ENCODE measurements around the gene XPR1. TPM values are rescaled to one million over a fixed set of nuclear protein-coding genes. Genes with fewer than 3 reads are reported as not detected.

The XPR1 gene
- total RNA-seq, 4 donors from 2014 or later, result 6.8 to 23.1 (median 17.2) TPM

DNA sequence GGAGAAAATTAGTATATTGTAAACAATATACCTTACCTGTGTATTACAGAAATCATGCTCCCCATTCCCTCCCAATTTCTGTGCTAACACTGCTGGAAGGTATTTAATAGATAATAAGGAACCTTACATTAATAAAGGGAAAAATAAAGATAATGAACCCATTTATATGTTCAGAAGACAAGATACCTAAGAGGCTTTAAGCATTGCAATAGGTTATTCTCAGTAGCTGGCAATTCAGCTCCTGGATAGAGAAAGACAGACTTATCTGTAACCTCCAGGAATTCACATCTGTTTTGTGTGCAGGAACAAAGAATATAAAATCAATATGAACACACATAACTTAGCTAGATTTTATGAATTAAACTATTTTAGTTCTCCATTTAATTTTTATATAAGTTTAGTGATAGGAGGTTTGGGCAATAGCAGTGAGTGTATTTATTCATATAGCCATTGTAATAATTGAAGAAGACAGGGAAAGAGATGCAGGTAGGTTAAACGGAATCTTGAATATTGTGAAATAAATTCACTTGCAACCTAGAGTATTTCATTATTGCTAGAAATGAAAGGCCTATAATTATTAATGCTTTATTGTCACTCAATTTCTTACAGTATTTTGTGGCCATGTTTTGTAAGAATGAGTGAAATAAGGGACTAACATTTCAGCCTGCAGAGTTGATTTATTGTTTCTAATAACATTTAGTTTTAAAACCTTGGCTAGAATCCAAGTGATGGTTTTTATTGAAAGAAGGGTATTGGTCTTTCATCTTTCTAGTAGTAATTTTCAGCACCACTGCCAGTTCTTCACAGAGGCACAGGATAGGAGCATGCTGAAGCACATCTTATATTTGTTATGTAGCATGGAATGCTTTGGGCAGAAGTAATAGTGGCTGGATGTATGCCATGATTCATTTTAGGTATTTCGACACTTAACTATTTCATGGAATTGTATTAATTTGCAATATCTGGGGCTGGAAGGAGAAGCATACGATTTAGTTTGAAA lies 1.5 kb downstream of the XPR1 start:
- TF ChIP-seq, protein P1, sequence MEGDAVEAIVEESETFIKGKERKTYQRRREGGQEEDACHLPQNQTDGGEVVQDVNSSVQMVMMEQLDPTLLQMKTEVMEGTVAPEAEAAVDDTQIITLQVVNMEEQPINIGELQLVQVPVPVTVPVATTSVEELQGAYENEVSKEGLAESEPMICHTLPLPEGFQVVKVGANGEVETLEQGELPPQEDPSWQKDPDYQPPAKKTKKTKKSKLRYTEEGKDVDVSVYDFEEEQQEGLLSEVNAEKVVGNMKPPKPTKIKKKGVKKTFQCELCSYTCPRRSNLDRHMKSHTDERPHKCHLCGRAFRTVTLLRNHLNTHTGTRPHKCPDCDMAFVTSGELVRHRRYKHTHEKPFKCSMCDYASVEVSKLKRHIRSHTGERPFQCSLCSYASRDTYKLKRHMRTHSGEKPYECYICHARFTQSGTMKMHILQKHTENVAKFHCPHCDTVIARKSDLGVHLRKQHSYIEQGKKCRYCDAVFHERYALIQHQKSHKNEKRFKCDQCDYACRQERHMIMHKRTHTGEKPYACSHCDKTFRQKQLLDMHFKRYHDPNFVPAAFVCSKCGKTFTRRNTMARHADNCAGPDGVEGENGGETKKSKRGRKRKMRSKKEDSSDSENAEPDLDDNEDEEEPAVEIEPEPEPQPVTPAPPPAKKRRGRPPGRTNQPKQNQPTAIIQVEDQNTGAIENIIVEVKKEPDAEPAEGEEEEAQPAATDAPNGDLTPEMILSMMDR (IDR thresholded peaks at IDR 0.05), result no peak
- TF ChIP-seq POLR2A (IDR thresholded peaks at IDR 0.05), result no peak
- Histone ChIP-seq H3K9me3 (no peaks in the 10 kb centered on the region), H3K36me3 (no peaks in the 10 kb centered on the region), H3K27me3 (no peaks in the 10 kb centered on the region), H3K4me1 (peaks cover 0 to 53% (median 17%) of the 10 kb centered on the region in 3 donors), H3K27ac (peak overlapping the region in 3 of 4 donors; percentile 83 to 93 (median 91)), H3K4me3 (peak overlapping the region in 3 of 4 donors; percentile 71 to 86 (median 73))
- no peak for DNase-seq
- WGBS, 2 donors, result 22 to 30% methylated on average over 3 of the region's 3 CpGs
- intact Hi-C loops (cut with DNase I), result no loop called here

DNA sequence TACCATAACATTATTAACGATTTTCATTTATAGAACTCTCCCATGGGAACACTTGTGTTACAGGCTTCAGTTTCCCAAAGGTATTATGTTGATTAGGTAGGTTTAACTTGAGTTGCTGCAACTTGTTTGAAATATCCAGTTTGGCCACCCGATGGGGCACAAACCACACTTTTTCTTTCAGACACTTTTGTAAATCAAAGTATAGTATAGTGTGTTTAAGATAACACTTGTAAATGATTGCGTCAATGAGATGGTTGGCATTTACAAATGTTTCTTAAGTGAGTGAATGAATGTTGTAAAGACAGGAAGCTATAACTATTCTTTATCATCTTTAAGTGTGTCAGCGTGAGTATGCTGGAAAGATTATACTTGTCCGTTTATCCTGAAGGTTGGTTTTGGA lies 4.3 kb downstream of the XPR1 start:
- intact Hi-C loops (cut with DNase I), result no loop called here
- DNase-seq, result no peak
- no peak overlapping the region for H3K4me3 ChIP-seq
- H3K9me3 ChIP-seq, result no peaks in the 10 kb centered on the region
- WGBS, 2 donors, result 28 to 67% methylated on average over 5 of the region's 5 CpGs
- H3K4me1 ChIP-seq, result peaks cover 0 to 50% (median 16%) of the 10 kb centered on the region in 3 donors
- H3K27me3 ChIP-seq, result no peaks in the 10 kb centered on the region
- H3K27ac ChIP-seq, result peak overlapping the region in 1 of 4 donors; percentile 26
- no peaks in the 10 kb centered on the region for H3K36me3 ChIP-seq
- TF ChIP-seq, protein P1 (IDR thresholded peaks at IDR 0.05), result peak in 3 of 6 experiments; percentile 11 to 49 (median 24)
- TF ChIP-seq POLR2A (IDR thresholded peaks at IDR 0.05), result no peak

DNA sequence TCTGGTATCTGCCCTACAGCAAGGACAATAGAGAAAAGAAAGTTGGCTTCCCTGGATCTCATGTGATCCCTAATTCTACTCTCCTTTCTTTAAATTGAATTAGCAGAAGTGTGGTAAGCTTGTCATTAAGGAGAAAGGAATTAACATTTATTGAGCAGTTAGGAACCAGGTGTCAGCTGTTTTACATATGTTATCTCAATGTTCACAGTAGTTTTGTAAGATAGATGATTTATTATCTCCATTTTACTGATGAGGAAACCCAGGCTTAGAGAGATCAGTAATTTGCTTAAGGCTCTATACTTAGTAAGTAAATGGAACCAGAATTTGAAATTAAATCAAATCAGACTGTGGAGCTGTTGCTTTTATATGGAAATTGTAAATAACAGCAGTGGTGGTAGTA lies 8.0 kb downstream of the XPR1 start:
- H3K27ac ChIP-seq, result no peak overlapping the region
- H3K4me1 ChIP-seq, result peaks cover 0 to 26% (median 6%) of the 10 kb centered on the region in 3 donors
- no peak for DNase-seq
- no peaks in the 10 kb centered on the region for H3K36me3 ChIP-seq
- no peaks in the 10 kb centered on the region for H3K27me3 ChIP-seq
- no peaks in the 10 kb centered on the region for H3K9me3 ChIP-seq
- intact Hi-C loops (cut with DNase I), result loop anchor here (10.0 kb wide), 1 partner anchor 225 kb away; no protein-coding TSS in a partner anchor
- H3K4me3 ChIP-seq, result no peak overlapping the region
- TF ChIP-seq, protein P1 (IDR thresholded peaks at IDR 0.05), result no peak
- no peak for TF ChIP-seq POLR2A (IDR thresholded peaks at IDR 0.05)

DNA sequence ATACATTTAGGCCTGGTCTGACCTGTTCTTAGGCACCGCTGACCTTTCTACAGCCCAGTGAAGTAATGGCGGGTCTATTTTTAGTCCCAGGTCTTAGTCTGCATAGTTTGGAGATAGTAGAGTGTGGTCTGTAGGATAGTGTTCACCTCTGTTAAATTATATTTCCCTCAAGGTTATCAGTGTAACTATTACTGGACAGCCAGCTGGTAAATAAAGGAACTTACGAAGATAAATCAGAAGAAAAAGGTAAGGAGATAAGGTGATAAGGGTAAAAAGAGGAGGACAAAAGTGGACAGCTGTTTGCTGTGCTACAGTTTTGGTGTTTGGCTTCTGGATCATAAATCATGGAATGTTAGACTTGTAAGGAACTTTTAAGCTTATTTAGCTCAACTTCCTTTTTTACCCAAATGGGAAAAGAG lies 8.7 kb downstream of the XPR1 start:
- DNase-seq, result no peak
- TF ChIP-seq POLR2A (IDR thresholded peaks at IDR 0.05), result no peak
- TF ChIP-seq, protein P1 (IDR thresholded peaks at IDR 0.05), result no peak
- H3K36me3 ChIP-seq, result no peaks in the 10 kb centered on the region
- no peak overlapping the region for H3K4me3 ChIP-seq
- WGBS, 2 donors, result 87 to 93% methylated on average over 3 of the region's 3 CpGs
- H3K9me3 ChIP-seq, result no peaks in the 10 kb centered on the region
- no peaks in the 10 kb centered on the region for H3K27me3 ChIP-seq
- no peak overlapping the region for H3K27ac ChIP-seq
- H3K4me1 ChIP-seq, result peaks cover 0 to 19% (median 1%) of the 10 kb centered on the region in 3 donors
- intact Hi-C loops (cut with DNase I), result loop anchor here (10.0 kb wide), 1 partner anchor 224 kb away; no protein-coding TSS in a partner anchor

DNA sequence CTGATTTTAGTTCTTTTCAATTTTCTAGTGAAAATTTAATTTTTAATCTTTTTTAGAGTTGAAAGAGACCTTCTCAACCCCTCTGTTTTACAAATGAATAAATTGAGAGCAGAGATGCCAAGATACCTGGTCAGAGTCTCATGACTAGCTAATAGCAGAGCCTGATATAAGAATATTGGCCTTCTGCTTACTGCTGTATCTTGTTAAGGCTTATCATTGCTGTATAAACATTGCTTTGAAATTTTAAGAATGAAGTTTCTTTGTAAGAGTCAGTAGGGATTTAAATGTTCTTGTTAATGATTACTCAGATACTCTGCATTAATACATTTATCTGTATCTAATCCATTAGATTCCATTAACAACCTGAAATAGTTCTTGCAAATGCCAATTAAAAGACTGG lies 9.8 kb downstream of the XPR1 start:
- intact Hi-C loops (cut with DNase I), result loop anchor here (10.0 kb wide), 1 partner anchor 223 kb away; no protein-coding TSS in a partner anchor
- no peak for DNase-seq
- TF ChIP-seq POLR2A (IDR thresholded peaks at IDR 0.05), result no peak
- TF ChIP-seq, protein P1 (IDR thresholded peaks at IDR 0.05), result no peak
- Histone ChIP-seq H3K27me3 (no peaks in the 10 kb centered on the region), H3K4me3 (no peak overlapping the region), H3K4me1 (peaks cover 0 to 8% (median 0%) of the 10 kb centered on the region in 3 donors), H3K36me3 (no peaks in the 10 kb centered on the region), H3K9me3 (no peaks in the 10 kb centered on the region), H3K27ac (no peak overlapping the region)
